ENCODE data around the gene NUDT16L1. TPM values are rescaled to one million over a fixed set of nuclear protein-coding genes. Genes with fewer than 3 reads are reported as not detected.

The NUDT16L1 gene
- total and polyA plus RNA-seq, 2 of the 13 experiments (the other 11 are each of a cell fraction or from before 2014, with no cell fraction given): 28.0 to 40.5 TPM

DNA sequence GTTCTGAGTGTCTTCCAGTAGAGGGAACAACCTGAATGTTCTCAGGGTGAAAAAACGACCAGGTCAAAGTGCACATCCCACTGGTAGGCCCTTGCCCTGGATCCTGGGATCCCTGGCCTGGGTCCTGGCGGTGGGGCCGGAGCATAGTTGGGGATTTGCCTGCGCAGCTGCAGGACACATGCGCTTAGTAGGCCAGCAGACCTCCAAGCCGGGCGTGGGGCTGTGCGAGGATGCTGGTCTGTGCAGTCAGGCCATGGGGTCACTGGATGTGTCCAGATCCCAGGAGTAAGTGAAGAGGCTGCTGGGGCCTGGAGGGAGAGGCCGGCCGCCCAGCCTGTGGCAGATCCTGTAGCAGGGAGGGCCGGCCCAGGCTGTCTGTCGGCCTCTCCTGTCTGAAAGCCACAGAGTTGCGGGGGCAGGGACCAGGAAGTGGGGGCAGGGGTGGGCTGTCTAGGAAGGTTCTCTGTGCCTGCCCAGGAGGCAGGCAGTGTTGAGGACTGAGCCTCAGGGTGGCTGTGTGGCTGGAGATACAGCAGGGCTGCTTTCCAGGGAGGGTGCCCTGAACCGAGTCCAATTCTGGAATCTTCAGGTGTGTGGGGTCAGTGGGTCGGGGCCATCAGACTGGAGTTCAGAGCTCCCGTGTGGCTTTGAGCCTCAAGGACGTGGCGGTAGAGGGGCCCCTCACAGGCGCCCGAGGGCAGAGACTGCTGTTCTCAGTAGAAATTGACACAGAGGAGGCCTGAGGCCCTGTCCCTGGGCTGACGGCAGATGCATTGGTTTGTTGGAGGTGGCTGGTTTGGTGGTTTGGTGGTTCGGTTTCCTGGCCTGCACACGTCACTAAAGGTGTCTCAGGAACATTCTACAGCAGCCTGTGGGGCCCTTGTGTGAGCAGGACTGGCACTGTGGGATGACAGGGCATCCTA is 17.2 kb upstream of the NUDT16L1 start (continued):
- peak; percentile 78 for TF ChIP-seq ZNF687 (CRISPR knock-in tag; IDR thresholded peaks at IDR 0.05)
- no peak for TF ChIP-seq KIAA2018 (CRISPR knock-in tag; IDR thresholded peaks at IDR 0.05; ENCODE audit: borderline replicate concordance)
- 0 out of 2 replicates have a peak, but pooled peaks have one; percentile 35 for TF ChIP-seq ELF1 (CRISPR knock-in tag; IDR thresholded peaks at IDR 0.05)
- 0 out of 2 replicates have a peak, but pooled peaks have one; percentile 46 for TF ChIP-seq NR2F2 (IDR thresholded peaks at IDR 0.05; ENCODE audit: borderline replicate concordance, low read depth)
- TF ChIP-seq ZFY (CRISPR knock-in tag; IDR thresholded peaks at IDR 0.05): peak; percentile 38; the same call in 1 of the 2 replicates
- TF ChIP-seq MED1 (CRISPR knock-in tag; IDR thresholded peaks at IDR 0.05): 0 out of 2 replicates have a peak, but pooled peaks have one; percentile 20
- TF ChIP-seq IRF2 (CRISPR knock-in tag; IDR thresholded peaks at IDR 0.05): no peak
- TF ChIP-seq ARID4A (CRISPR knock-in tag; IDR thresholded peaks at IDR 0.05; ENCODE audit: borderline replicate concordance): no peak
- no peak for TF ChIP-seq DPF2 (CRISPR knock-in tag; IDR thresholded peaks at IDR 0.05; ENCODE audit: borderline replicate concordance, low read depth)
- TF ChIP-seq, protein P1, sequence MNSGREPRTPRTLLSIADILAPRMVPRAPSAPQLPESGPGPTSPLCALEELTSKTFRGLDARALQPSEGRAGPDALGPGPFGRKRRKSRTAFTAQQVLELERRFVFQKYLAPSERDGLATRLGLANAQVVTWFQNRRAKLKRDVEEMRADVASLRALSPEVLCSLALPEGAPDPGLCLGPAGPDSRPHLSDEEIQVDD (CRISPR knock-in tag; IDR thresholded peaks at IDR 0.05; ENCODE audit: borderline replicate concordance): no peak

Measured in HepG2 (cell line).